Measurements from ENCODE around the gene SLAMF7.
"Not testable (repeated sequence)": the region's sequence is repeated elsewhere in the genome, so short reads cannot be mapped to it uniquely, and the experiment has no call there.

SLAMF7 gene

DNA sequence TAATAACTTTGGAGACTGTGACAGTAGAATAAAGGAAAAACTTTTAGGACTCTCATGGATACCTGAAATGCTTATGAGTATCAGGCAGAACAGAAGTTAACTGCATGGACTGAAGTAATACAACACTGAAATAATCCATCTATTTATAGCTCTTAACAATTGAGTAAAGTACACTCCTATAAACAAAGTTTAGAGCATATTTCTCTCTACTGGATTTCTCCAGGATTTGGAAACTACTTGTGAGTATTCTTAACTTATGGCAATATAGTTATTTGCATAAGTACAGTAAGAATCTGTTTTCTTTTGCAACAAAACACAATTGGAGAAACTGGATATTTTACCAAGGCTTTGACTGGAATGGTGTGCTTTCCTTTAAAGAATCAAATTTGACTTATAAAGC lies 17.6 kb upstream of the SLAMF7 start:
- DNase-seq, result no peak

DNA sequence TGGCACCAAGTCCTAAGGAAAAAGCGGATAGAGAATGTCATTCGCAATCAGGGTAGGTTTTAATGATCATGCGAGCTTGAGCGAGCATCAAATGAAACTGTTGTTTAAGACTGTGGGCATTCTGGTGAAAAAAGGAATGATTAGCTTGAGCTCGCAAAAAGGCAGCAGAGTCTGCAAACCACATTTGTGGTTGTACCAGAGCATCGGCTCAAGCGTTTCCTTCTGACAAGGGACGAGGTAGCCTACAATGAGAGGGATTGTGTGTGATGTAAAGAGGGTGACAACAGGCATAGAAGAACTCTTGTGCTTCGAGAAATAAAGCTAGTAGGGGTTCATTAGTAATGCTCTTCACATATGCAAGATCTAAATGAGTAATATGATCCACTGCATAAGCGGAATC lies 16.3 kb upstream of the SLAMF7 start:
- DNase-seq, result no peak

DNA sequence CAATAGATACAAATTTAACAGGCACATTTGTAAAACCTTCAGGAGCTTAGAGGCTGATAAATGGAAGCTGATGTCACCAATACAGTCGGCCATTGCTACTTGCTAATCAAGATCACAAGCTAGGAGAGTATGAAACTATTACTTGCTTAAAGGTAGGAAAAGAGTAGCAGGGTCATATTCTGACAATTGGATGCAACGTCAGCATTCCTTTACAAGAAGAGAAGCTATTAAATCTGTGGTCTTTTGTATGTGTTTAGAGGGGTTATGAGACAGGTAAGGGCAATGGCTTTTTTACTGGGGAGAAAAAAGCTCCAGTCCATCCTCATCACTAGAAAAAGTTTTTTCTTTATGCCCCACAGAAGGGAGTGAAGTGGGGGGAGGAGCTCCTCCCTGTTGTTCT lies 15.7 kb upstream of the SLAMF7 start:
- no peak for DNase-seq

DNA sequence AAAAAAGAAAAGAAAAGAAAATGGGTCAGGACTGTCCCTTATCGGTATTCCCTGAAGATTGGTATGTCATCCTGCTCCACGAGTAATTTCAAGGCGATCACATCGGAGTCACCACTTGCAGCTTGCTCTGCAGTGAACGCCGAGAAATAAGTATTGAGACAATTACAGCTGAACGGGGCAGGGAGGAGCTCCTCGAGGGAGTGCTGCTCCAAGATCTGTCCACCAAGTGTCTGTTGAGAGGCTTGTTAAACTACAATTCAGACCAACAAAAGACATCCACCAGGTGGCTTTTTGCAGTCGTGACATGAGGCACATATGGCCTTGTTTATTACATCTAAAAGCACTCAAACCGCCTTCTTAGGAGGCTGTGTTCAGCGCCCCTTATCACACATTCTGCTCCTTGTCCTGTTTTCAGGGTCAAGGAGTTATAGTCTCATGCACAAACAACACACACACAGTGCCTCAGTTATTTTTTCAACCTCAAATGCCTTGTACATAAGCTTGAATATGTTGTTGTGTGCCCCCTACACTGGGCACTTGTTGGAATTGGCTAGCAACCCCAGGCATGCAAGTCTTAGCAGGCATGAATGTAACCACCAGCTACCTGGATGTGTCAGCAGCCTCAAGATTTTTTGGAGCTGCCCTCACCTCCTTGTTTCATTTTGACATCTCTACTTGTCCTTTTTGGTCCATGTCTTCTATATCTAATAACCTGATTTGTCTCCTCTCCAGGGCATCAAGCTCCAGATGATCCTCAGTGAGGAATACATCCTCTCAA lies 14.4 kb upstream of the SLAMF7 start:
- DNase-seq, result no peak

DNA sequence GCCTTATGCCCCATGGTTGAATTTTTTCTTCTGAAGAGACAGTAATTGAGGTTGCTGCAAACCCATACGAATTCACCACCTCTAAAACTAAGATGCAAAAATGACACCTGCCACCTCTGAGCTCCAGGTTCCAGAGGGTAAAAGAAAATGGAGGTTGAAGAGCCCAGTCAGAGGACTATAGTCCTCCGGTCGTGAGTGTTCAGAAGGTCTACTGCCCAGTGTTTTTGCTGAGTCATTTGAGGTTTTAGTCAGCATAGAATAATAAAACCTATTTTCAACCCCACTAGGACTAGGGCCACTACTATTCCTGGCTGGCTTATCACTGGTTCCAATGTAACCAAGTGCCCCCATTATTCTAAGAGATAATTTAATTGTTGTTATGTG lies 12.9 kb upstream of the SLAMF7 start:
- no peak for DNase-seq

DNA sequence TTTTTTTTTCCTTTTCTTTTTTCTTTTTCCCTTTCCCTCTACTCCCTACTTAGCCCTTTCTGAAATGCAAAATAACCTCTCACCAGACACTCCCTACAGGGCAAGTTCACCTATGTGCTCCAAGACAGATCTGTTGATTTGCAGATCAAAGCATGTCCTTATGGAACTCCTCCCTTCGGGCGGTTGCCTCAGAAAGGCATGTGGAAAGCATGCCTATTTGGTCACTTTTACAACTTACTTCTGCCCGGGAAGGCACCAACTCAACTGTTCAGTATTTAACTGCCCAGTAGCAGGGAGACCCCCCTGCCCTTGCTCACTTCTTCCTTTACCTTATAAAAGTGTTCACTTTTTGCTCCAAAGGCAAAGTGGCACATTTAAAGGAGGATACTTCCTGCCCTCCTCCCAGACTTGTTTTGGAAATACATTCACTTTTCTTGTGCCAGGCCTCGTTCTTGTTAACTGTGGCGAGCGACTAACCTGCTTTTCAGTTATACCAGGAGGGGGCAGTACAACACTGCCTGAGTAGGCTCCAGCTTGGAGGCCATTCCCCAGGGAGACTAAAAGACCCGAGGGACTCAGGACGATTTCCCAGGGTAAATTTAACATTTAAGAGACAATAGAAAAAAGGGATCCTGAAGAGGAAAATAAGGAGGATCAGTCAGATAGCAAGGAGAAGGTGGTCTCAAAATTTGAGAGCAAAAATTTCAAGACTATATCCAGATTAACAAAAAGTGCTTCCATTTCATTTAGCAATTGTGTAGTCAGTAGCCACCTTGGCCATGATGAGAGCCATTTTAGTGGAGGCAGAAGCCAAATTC lies 12.3 kb upstream of the SLAMF7 start:
- DNase-seq, result peak; percentile 43

DNA sequence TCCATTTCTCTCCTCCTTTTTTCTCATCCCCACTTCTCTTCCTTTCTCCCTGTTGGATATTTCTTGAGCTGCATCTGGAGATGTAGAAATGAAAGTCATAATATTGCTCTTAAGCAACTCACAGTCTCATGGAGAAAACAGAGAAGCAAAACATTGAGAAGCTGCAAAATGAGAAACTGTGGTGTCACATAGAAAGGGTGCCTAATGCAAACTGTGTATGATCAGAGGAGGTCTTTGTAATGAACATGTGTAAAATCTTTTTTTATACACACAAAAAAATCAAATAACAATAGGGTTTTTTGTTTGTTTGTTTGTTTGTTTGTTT lies 11.8 kb upstream of the SLAMF7 start:
- no peak for DNase-seq

DNA sequence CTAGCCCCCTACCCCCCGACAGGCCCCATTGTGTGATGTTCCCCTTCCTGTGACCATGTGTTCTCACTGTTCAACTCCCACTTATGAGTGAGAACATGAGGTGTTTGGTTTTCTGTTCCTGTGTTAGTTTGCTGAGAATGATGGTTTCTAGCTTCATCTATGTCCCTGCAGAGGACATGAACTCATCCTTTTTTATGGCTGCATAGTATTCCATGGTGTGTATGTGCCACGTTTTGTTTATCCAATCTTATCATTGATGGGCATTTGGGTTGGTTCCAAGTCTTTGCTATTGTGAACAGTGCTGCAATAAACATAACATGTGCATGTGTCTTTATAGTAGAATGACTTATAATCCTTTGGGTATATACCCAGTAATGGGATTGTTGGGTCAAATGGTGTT lies 7.5 kb upstream of the SLAMF7 start:
- DNase-seq, result not testable (repeated sequence)

DNA sequence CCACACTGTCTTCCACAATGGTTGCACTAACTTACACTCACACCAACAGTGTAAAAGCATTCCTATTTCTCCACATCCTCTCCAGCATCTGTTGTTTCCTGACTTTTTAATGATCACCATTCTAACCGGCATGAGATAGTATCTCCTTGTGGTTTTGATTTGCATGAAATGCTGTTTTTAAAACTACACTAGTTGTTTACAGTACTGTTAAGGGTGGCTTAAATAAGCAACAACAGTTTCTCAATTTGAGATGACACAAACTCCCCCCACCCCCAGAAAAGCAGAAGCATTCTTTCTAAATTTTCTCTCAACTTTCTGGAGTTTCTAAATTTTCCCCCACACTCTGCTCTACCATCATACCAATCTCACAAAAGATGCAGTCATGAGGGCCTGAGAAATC lies 7.1 kb upstream of the SLAMF7 start:
- DNase-seq, result no peak

DNA sequence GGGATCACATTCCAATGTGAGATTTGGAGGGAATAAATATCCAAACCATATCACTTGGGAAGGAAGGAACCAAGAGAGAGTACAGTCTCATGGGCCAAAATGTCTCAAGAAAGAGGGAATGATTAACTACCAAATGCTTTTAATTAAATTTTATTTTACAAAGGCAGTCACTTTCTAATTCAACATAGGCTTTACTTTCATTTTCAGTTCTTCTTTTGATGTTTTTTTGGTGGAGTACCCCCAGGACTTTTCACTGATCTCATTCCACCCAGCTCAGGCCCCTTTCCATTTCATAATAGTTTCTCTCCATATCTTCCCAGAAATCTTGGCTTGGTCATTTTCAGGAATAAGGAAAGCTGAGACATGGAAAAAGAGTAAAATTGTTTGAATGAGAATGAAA lies 5.1 kb upstream of the SLAMF7 start:
- DNase-seq, result no peak

DNA sequence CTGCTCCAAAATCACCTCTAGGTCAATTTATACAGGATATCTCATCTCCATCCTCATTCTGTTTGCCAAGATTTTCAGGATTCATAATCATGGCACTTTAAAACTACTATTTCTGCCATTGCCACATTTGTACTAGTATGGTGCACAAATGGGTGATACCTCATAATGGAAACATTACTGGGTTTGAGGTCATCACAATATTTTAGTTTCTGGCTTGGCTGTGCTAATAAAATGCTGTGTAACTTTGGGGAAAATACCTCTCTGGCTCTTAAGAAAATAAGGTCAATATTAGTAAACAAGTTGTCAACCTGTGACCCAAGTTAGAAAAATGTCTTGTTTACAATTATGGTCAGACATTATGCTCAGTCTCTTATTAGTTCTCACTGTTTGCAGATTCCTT lies 4.7 kb upstream of the SLAMF7 start:
- DNase-seq, result no peak

DNA sequence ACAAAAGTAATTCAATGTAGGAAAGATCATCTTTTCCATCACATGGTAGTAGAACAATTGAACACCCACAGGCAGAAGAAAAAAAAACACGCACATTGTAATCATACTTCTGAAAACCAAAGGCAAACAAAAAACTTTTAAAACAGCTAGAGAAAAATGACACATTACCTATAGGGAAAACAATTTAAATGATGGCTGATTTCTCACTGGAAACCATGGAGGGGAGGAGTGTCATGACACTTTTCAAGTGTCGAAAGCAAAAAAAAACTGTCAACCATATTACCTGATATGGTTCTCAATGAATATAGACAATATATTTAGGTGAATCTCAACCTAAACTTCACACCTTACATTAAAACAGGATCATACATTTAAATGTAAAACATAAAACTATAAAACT lies 776 bp upstream of the SLAMF7 start:
- no peak for DNase-seq

DNA sequence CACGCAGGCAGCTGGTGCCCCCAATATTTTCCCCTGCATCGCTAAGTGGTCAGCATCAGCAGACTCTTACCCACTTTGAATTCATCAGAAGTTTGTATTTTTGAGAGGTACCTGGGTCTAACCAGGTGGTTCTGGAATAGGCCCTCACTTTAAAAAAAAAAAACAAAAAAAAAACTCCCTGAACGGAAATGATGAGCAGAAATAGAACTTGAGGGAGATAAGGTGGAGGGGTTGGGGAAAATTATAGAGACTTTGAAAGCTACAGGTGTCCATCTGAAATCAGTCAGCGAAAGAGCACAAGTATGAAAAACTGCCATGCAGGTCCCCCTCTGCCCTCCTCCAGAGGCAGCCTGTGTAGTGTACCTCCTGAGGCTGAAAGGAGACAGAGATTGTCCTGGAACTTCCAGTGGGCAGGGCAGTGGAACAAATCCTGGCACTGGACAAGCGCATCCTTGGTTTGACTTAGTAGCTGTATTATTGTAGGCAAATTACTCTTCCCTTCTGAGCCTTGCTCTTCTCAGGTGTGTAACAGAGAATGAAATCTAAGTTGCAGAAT lies 1.2 kb downstream of the SLAMF7 start:
- no peak for DNase-seq

DNA sequence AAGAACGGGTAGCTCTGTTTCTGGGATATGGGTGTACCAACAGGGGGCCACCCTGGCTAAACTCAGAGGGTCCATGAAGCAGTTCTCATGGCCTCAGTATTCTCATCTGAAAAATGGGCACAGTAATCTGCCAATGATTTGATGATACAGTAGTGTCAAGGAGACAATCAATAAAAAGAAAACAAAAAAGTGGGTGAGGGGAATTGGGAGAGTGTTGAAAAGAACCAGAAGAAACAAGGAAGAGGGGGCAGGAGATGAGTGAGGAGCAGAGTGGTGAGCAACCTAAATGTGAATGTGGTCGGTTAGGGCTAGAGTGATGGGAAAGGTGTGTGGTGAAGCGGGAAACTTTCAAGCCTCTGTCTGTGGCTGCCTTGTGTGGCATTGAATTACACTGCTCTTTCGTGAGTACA lies 2.0 kb downstream of the SLAMF7 start:
- no peak for DNase-seq

DNA sequence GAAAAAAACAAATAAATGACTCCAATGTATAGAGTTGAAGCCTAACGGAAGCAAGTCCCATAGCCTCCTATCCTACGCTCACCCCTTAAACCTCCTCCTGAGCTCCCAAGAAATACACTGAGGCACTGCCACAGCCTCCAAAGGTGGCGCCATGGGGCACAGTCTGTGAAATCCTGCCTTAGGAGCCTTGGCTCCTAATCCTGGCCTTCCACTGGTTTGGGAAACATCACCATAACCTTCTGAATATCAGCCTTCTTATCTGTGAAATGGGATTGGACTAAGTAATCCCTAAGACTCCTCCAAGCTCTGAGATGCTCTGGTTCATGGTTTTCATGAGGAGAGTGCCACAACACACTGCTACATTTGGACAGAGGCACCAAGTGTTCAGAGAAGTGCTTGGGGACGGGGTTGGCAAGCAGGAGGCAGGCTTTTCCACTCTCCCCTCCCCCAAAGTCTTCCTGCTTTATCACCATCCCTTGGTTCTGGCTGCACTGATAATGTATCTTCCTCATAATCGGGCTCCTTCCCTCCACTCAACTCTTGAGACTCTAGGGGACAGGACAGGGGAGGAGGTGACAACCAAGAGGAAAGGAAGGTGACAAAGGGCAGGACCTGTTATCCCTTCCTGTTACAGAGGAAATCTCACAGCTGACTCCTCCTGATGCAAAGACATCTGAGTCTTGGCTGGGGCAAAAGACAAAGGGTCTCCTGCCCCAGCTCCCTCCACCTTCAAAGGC lies 2.7 kb downstream of the SLAMF7 start:
- DNase-seq, result no peak

DNA sequence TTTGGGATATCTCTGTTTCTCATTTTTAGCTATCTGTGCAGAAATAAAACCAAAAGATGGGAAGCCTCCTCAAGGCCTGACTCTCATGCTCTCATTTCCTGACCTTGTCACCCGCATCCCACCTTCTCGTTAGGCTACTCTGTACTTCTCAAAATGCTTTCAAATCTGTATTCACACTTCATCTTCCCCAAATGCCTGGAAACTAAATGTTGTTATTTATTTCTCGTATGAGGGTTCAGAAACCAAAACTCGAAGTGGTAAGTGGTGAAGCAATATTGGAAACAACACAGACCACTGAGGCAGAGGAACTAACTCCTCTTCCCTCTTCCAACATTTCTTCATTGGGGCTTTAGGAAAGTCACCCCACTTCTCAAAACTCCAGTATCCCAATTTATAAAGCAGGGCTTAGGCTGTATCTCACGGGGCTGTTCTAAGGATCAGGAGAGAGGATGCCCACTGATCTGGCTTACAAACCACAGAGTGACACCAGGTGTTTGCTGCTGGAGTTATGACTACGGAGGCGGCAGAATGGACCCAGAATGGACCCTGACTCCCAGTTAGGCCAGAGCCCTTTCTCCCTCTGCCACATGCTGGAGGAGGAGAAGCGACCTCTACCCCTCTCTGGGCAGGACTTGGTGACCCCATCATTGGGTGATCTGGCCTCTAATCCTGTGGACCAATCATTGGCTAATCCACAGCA lies 3.5 kb downstream of the SLAMF7 start:
- no peak for DNase-seq

DNA sequence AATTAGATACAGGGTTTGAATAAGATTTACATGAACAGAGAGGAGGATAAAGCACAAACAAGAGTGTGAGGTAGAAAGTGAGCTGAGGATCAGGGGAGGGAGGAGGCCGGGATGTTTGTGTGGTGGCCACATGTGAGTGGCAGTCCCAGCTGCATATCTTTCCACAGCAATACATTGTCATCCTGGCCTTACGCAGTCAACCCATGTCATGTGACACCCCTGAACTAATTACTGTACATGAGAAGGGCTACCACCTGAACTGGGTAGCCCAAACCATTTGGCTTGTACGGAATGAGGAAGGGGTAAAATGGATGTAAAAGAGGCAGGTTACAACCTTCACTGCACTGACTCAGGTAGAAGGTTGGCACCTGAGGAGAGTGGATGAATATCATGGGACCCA lies 4.2 kb downstream of the SLAMF7 start:
- DNase-seq, result no peak

DNA sequence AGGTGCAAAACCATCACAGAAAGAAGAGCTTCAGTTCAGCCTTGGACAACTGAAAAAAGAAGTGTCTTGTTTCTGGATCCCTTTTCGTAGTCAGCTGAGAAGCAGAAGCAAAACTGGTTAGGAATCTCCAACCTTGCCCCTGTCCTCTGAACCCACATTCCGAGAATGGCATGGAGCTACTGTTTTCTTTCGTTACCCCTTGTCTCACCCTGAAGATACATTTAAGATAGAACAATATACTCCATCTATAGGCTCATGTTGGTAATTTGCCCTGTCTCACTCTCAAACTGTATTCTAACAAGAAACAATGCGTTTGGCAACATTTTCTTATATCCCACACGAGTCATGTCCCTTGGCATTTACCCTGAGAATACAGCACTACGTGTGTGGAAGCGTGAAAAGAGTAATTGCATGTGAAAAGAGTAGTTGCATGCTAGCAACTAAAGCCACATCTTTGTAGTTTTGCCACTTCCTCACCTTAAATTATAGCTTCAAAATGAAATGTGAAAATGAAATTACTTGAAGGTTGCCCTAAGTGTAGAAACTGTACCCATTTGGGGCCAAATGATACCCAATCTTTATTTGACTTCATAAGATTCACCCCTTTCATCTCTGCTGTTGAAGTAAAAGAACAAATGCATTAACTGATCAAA lies 5.3 kb downstream of the SLAMF7 start:
- no peak for DNase-seq

DNA sequence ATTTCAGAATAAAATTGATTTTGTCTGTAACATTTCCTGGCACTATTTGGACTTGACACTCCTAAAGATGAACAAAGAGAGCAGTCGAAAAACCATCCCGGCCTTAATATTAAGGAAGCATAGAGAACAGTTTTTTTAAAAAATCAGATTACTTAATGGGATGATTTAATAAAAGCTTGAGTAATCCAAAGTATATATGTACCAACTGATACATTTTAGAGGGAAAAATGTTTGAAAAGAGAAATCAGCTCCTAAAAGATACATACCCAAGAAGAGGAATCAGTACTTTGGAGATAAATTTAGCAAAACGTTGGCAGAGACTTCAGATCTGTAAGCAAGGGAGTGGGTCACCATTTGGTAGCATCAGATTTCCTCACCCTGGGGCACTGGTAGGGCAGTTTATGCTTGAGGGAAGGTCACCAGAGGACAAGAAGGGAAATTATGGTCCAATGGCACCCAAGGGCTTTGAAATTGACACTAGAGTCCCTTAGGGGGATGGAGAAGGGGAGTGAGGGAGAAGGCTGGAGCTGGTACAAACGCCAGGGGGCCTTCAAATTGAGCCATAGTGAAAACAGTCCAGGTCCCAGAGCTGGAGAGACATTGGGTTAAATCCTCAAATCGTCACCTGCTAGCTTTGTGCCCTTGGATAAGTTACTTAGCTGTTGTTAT lies 5.9 kb downstream of the SLAMF7 start:
- DNase-seq, result no peak

DNA sequence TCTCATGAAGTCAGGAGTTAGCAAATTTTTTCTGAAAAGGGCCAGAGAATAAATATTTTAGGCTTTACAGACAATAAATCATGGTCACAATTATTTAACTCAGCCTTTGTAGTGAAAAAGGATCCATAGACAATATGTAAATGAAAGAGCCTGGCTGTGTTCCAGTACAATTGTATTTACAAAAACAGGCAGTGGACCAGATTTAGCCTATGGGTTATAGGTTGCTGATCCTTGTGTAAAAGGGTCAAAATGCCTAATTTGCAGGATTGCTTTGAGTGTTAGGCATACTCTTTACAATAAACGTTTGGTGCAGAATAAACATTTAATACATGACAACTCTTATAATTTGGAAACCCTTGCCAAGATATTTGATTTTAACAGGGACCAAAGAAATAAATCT lies 6.5 kb downstream of the SLAMF7 start:
- no peak for DNase-seq

DNA sequence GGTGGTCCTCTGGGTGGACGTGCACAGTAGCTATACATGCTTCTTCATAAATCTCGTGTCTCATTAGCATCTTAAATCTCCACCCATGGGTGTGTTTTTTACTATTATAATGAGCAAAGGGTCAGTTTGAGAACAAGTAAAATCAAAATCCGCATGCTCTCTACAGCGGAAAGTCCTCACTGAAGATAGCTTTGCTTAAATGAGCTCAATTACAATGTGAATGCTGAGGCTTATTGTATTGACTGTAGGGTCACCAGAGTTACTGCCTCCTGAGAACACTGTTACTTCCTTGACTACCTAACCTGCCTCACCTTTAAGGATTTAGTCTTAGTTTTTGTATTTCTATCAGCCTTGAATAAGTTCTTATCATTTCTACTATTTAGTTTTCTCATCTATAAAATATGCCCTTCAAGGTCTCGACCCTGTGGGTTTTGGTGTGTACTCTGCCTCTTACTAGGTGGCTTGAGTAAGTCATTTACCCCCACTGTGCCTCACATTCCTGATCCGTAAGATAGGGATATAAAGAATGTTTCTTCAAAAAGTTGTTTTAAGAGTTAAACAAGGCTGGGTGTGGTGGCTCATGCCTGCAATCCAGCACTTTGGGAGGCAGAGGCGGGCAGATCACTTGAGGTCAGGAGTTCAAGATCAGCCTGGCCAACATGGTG lies 7.9 kb downstream of the SLAMF7 start:
- no peak for DNase-seq

Measured in GF-D8 (cell line).